ENCODE results near the gene GABRR3.

GABRR3 gene

DNA sequence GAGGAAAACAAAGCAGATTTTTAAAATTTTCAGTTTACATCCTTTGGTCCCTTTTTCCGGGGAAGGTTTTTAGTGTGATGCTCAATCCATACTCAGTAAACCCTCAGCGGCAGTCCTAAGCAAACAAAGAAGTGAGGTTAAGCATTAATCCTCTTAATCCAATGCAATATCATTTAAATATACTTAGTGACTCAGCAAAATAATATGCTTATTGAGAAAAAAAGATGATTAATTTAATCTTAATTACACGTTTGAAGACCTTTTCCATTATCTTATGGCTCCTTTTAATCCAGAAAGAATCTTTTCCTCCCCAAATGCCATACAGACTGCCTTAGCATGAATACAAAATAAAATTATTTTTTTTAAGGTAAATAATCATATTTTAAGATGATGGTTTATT, at the start of gene GABRR3:
Gene GABRR3 (minus strand): TSS at position 108 of the 400 bp plus-strand sequence. CDS start 328 bp downstream, outside the sequence.
- DNase-seq (ENCODE audit: insufficient read length, low spot score) = no peak
- TF ChIP-seq, protein P1, sequence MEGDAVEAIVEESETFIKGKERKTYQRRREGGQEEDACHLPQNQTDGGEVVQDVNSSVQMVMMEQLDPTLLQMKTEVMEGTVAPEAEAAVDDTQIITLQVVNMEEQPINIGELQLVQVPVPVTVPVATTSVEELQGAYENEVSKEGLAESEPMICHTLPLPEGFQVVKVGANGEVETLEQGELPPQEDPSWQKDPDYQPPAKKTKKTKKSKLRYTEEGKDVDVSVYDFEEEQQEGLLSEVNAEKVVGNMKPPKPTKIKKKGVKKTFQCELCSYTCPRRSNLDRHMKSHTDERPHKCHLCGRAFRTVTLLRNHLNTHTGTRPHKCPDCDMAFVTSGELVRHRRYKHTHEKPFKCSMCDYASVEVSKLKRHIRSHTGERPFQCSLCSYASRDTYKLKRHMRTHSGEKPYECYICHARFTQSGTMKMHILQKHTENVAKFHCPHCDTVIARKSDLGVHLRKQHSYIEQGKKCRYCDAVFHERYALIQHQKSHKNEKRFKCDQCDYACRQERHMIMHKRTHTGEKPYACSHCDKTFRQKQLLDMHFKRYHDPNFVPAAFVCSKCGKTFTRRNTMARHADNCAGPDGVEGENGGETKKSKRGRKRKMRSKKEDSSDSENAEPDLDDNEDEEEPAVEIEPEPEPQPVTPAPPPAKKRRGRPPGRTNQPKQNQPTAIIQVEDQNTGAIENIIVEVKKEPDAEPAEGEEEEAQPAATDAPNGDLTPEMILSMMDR (IDR thresholded peaks at IDR 0.05; ENCODE audit: insufficient read depth, missing control alignments) = no peak
- no peak for FAIRE-seq

DNA sequence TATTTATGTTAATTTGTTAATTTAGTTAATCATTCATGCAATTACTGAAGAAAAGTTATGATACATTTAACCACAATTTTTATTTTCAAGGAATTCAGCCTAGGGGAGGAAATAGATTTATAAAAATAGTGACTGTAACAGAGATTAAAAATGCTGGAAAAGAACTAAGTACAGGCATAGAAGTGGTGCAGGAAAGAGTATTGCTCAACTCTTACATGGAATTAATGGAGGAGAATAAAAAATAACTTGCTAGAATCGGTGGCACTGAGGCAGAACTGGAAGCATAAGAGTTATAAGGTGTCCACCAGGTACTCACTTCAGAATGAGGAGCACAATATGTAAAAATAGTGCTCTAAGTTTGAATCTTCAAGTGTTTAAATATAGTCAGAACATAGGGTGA, 38.4 kb upstream of the GABRR3 start:
- no peak for FAIRE-seq
- no peak for DNase-seq (ENCODE audit: insufficient read length, low spot score)
- TF ChIP-seq, protein P1 (IDR thresholded peaks at IDR 0.05; ENCODE audit: insufficient read depth, missing control alignments) = no peak

DNA sequence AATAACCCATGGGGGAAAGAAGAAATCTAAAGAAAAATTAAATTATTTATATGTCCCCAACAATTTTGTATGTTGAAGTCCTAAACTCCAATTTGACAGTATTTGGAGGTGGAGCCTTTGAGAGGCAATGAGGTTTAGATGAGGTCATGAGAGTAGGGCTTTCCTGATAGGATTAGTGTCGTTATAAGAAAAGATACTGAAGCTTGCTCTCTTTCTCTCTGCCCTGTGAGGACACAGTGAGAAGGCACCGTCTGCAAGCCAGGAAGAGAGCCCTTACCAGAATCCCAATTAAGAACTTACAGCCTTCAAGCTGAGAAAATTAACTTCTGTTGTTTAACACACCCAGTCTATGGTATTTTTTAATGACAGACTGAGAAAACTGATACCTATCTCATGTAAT, 35.7 kb upstream of the GABRR3 start:
- DNase-seq (ENCODE audit: insufficient read length, low spot score) = no peak
- FAIRE-seq = no peak
- TF ChIP-seq, protein P1 (IDR thresholded peaks at IDR 0.05; ENCODE audit: insufficient read depth, missing control alignments) = no peak

DNA sequence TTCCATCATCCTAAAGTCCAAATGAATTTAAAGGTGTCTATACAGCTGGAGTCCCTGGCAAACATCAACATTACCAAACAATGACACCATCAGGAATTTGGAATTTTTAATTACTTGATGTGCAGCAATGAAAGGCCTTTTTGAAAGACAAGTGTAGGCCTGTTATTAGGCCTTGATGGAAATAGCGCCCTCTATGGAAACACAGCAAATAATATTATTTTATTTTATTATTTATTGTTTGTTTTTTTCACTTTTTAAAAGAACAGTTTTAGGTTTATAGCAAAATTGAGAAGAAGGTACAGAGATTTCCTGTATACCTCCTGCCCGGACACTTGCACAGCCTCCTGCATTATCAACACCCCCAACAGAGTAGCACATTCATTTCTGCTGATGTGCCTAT, 33.7 kb upstream of the GABRR3 start:
- DNase-seq (ENCODE audit: insufficient read length, low spot score) (no peak), FAIRE-seq (no peak)
- TF ChIP-seq, protein P1 (IDR thresholded peaks at IDR 0.05; ENCODE audit: insufficient read depth, missing control alignments) = peak; percentile 13

DNA sequence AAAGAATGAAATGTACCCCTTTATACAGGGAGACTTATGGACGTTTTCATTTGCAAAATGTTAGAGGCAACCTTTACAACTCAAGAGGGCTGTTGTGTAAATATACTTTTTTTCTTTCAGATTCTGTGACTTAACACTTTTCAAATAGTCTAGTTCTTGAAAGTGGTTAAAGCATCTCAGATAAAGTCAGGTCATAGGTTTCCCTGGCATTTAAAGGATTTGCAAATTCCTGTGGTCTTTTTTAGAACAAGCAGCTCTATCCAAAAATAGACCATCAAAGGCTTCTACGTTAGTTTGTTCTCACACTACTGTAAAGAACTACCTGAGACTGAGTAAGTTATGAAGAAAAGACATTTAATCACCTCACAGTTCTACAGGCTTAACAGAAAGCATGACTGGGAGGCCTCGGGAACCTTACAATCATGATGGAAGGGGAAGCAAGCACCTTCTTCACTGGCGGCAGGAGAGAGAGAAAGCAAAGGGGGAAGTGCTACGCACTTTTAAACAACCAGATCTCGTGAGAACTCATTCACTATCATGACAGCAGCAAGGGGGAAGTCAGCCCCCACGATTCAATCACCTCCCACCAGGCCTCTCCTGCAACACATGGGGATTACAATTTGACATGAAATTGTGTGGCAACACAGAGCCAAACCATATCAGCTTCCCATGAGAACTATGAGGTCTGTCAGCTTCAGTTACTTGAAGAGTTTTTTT, 23.3 kb upstream of the GABRR3 start:
- no peak for DNase-seq (ENCODE audit: insufficient read length, low spot score)
- TF ChIP-seq, protein P1 (IDR thresholded peaks at IDR 0.05; ENCODE audit: insufficient read depth, missing control alignments) = no peak
- no peak for FAIRE-seq

DNA sequence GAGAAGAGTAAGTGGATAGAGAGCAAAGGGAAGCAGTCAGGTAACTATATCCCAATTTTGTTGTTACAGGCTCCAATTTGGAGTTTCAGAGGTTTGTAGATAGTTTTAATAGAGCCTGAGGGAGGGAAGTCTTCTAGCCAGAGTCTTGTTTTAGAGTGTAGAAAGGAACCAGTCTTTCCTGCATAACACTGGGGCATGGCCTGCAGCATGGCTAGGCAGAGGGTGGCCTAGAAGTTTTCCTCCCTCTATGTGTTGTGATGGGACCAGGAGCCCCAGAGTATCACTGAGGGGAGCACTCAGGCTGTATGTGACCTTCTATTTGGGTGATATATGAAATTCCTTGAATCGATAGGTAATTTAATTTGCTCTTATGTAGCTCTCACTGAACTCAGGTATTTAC, 22.5 kb upstream of the GABRR3 start:
- FAIRE-seq (no peak), DNase-seq (ENCODE audit: insufficient read length, low spot score) (no peak)
- TF ChIP-seq, protein P1 (IDR thresholded peaks at IDR 0.05; ENCODE audit: insufficient read depth, missing control alignments) = no peak

DNA sequence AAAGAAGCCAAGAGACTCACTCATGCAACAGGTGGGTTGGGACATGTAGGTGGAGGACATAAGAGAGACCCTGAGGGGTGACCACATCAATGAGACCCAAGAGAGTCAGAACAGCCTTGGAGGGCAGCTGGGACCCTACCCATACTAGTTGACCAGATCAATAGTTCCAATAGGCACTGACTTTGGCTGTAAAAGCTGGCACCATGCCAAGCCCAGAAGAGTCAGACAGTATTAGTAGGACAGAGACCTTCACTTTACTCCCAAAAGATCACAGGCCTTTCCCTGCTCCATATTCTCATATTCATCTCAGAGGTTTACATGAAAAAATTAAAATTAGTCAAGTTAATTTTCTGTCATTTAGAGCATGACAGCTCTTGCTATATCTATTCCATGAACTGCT, 20.9 kb upstream of the GABRR3 start:
- DNase-seq (ENCODE audit: insufficient read length, low spot score) (no peak), FAIRE-seq (no peak)
- TF ChIP-seq, protein P1 (IDR thresholded peaks at IDR 0.05; ENCODE audit: insufficient read depth, missing control alignments) = no peak

Measured in D721Med (cell line).